ENCODE measurements around the gene AHNAK2. TPM values are rescaled to one million over a fixed set of nuclear protein-coding genes. Genes with fewer than 3 reads are reported as not detected.

Gene AHNAK2
- total and polyA plus RNA-seq, 9 donors: 0.94 to 24.6 (median 3.9) TPM

- H3K36me3 ChIP-seq: no peaks in the 10 kb centered on the region
- no peaks in the 10 kb centered on the region for H3K27me3 ChIP-seq
- no peak overlapping the region for H3K4me3 ChIP-seq
- H3K4me1 ChIP-seq (ENCODE audit: insufficient read depth): no peaks in the 10 kb centered on the region
- TF ChIP-seq CTCF (IDR thresholded peaks at IDR 0.05) (no peak), EP300 (IDR thresholded peaks at IDR 0.05) (no peak), POLR2A (IDR thresholded peaks at IDR 0.05) (no peak)
- H3K27ac ChIP-seq: no peak overlapping the region
- intact Hi-C loops (cut with DNase I): no loop called here
- H3K9me3 ChIP-seq: no peaks in the 10 kb centered on the region
- DNase-seq: no peak
- WGBS, 3 donors: 77 to 88% (median 78%) methylated on average over 21 of the region's 21 CpGs
Measured at GRCh38 chr14:105005929-105006830, 28.0 kb upstream of the AHNAK2 start.

- TF ChIP-seq POLR2A (IDR thresholded peaks at IDR 0.05) (no peak), EP300 (IDR thresholded peaks at IDR 0.05) (no peak), CTCF (IDR thresholded peaks at IDR 0.05) (no peak)
- WGBS, 3 donors: 85 to 91% (median 86%) methylated on average over 20 of the region's 20 CpGs
- Histone ChIP-seq H3K4me3 (no peak overlapping the region), H3K36me3 (no peaks in the 10 kb centered on the region), H3K4me1 (ENCODE audit: insufficient read depth) (no peaks in the 10 kb centered on the region), H3K27ac (no peak overlapping the region), H3K27me3 (no peaks in the 10 kb centered on the region), H3K9me3 (no peaks in the 10 kb centered on the region)
- intact Hi-C loops (cut with DNase I): no loop called here
- no peak for DNase-seq
Measured at GRCh38 chr14:105005329-105005928, 27.3 kb upstream of the AHNAK2 start.

GRCh38 chr14:104999361-104999760 lies 21.2 kb upstream of the AHNAK2 start:
- Histone ChIP-seq H3K36me3 (no peaks in the 10 kb centered on the region), H3K4me3 (no peak overlapping the region), H3K9me3 (no peaks in the 10 kb centered on the region), H3K27ac (no peak overlapping the region), H3K27me3 (no peaks in the 10 kb centered on the region), H3K4me1 (ENCODE audit: insufficient read depth) (no peaks in the 10 kb centered on the region)
- no peak for TF ChIP-seq POLR2A (IDR thresholded peaks at IDR 0.05)
- no peak for TF ChIP-seq CTCF (IDR thresholded peaks at IDR 0.05)
- TF ChIP-seq EP300 (IDR thresholded peaks at IDR 0.05): no peak
- intact Hi-C loops (cut with DNase I): no loop called here
- WGBS, 3 donors: 87 to 92% (median 91%) methylated on average over 3 of the region's 3 CpGs
- no peak for DNase-seq

- H3K27ac ChIP-seq: no peak overlapping the region
- TF ChIP-seq EP300 (IDR thresholded peaks at IDR 0.05): no peak
- TF ChIP-seq CTCF (IDR thresholded peaks at IDR 0.05): no peak
- TF ChIP-seq POLR2A (IDR thresholded peaks at IDR 0.05): no peak
- H3K36me3 ChIP-seq: no peaks in the 10 kb centered on the region
- intact Hi-C loops (cut with DNase I): no loop called here
- H3K4me1 ChIP-seq (ENCODE audit: insufficient read depth): no peaks in the 10 kb centered on the region
- H3K4me3 ChIP-seq: no peak overlapping the region
- H3K27me3 ChIP-seq: no peaks in the 10 kb centered on the region
- DNase-seq: no peak
- 92 to 93% (median 93%) methylated on average over 5 of the region's 5 CpGs for WGBS, 3 donors
- H3K9me3 ChIP-seq: no peaks in the 10 kb centered on the region
Measured at GRCh38 chr14:104998801-104999200, 20.6 kb upstream of the AHNAK2 start.

Measured in ovary (tissue), 9 donors.